HG02678 (cell line): ENCODE results near the gene TAS2R30.
A peak's percentile ranks its signal among the peaks of the same experiment; 100 is the strongest.

Experiments used
- ATAC-seq: cut with Tn5 transposase; IDR thresholded peaks from one replicate; pipeline ENCODE4 v1.9.1; 2021; ENCODE audit warnings: mild to moderate bottlenecking, moderate library complexity; ENCODE audit not compliant: unreplicated experiment

TAS2R30 gene, protein sequence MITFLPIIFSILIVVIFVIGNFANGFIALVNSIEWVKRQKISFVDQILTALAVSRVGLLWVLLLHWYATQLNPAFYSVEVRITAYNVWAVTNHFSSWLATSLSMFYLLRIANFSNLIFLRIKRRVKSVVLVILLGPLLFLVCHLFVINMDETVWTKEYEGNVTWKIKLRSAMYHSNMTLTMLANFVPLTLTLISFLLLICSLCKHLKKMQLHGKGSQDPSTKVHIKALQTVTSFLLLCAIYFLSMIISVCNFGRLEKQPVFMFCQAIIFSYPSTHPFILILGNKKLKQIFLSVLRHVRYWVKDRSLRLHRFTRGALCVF

GRCh38 chr12:11134305-11134704, at the start of gene TAS2R30:
TAS2R30 (minus strand) TSS chr12:11134644; CDS start chr12:11134244, 400 bp downstream.
- no peak for ATAC-seq

GRCh38 chr12:11183011-11183410, 48.6 kb upstream of the TAS2R30 start:
- no peak for ATAC-seq

GRCh38 chr12:11182529-11182928, 48.1 kb upstream of the TAS2R30 start:
- ATAC-seq, result no peak

GRCh38 chr12:11178250-11178649, 43.8 kb upstream of the TAS2R30 start:
- ATAC-seq, result no peak

DNA sequence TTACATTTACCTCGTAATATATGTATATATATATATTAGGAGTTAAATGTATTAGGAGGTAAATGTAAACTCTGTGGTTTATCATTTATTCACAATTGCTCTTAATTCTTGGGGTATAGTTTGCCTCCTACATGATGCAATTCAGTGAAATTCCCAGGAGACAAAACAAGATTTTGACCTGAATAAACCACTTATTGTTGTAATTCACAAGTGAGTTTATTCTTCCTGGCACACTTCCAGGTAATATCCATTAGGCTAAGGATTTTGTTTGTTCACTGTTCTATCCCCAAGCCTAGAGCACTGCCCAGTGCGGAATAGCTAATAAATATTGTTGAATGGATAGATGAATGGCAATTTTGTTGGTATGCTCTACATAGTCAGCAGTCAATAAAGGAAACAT, 39.6 kb upstream of the TAS2R30 start:
- no peak for ATAC-seq

- no peak for ATAC-seq
Measured at GRCh38 chr12:11171969-11172675, 37.7 kb upstream of the TAS2R30 start.

GRCh38 chr12:11171145-11171968, 36.9 kb upstream of the TAS2R30 start, which contains the start of gene SMIM10L1:
SMIM10L1 (plus strand) TSS chr12:11171194; CDS start chr12:11171357, 163 bp downstream.
- peak; percentile 97 for ATAC-seq

DNA sequence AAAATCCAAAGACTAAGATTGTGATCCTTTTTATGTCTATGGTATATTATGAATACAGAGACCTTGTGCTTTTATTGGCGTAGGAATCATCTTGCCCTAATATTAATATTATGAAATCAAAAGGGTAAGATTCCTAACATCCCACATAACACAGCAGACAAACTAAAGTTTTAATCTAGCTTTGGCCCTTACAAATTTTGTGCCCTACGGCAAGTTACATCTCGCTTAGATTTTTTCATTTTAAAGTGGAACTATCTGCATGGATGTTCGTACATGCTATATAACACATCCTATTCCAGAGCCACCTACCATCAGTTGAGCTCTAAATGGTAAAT, 36.3 kb upstream of the TAS2R30 start:
- no peak for ATAC-seq

DNA sequence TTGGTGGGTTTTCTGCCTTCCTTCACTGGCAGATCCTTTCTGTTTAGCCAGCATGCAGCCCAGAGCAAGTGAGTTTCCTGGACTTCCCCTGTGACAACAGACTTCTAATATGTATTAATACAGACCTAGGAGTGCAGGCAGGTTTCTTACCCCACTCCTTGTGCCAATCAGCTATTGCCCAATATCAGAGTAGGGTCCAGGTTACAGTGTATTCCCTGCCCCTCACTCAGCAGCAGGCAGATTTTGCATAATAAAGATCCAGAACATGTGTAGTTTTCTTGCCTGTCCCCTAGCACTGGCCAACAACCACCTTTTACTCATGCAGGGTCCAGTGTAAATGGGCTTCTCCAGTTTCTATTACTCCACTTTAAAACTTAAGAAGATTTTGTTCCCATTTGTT, 31.9 kb upstream of the TAS2R30 start:
- ATAC-seq, result no peak

- no peak for ATAC-seq
Measured at GRCh38 chr12:11164384-11164783, 29.9 kb upstream of the TAS2R30 start.

DNA sequence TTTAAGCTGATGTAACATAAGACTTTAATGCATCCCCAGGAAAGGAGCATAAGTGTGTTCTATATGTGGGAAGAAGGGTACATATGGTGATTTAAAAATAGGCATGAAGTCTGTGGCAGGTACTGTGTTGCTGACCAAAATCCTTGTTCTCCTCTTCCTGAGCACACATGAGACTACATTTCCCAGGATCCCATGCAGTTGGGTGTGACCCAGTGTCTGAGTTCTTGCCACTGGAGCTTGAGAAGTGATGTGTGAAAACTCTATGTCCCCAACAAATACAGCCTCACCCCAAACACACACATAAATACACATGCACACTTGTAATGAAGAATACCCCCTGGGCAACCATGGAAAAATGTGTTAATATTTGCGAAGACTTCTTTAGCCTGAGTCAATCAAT, 28.1 kb upstream of the TAS2R30 start:
- no peak for ATAC-seq

- ATAC-seq, result no peak
Measured at GRCh38 chr12:11158885-11159444, 24.5 kb upstream of the TAS2R30 start.

DNA sequence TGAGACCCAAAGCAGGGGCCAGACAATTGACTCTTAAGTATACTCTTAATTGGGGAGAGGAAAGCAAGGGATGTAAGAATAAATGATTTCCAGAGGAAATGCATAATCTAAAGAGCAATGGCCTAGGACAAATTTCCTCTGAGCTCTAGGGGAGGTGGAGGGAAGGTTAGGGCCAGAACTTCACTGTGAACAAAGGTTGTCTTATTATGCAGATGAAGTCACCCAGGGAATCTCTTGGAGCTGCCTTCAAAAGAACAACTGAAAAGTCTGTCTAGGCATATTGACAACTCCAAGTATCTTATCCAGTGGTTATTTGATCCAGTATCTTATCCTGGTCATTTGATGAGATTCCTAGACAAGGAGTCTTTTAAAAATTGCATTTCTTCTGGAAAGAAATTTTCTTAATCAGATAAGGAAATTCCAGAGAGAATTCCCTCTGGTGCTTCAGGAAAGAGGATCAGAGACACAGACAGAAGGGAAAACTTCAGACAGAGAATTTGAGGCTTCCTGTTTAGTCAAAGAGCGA, 20.0 kb upstream of the TAS2R30 start:
- no peak for ATAC-seq

GRCh38 chr12:11152725-11153124, 18.3 kb upstream of the TAS2R30 start:
- ATAC-seq, result no peak

GRCh38 chr12:11150832-11151231, 16.4 kb upstream of the TAS2R30 start:
- peak; percentile 52 for ATAC-seq

GRCh38 chr12:11147420-11147819, 13.0 kb upstream of the TAS2R30 start:
- no peak for ATAC-seq

DNA sequence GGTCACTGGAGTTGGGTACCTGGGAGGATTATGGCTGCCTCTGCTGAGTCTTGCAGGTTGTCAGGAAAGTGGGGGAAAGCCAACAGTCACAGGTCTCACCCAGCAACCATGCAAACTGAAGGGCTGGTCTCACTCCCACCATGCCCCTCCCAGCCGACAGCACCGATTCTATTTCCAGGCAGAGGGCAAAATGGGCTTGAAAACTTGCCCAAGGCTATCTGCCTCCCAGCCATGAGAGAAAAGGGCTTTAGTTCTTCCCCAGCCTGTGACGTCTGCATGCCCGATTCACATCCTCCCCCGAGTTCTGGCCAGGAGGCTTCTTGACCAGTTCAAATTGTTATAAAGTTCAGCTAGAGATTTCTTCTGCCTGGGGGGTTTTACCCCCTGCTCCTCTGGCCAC, 9.9 kb upstream of the TAS2R30 start:
- ATAC-seq, result no peak

GRCh38 chr12:11143352-11143751, 8.9 kb upstream of the TAS2R30 start:
- no peak for ATAC-seq

GRCh38 chr12:11136075-11136474, 1.6 kb upstream of the TAS2R30 start:
- no peak for ATAC-seq

DNA sequence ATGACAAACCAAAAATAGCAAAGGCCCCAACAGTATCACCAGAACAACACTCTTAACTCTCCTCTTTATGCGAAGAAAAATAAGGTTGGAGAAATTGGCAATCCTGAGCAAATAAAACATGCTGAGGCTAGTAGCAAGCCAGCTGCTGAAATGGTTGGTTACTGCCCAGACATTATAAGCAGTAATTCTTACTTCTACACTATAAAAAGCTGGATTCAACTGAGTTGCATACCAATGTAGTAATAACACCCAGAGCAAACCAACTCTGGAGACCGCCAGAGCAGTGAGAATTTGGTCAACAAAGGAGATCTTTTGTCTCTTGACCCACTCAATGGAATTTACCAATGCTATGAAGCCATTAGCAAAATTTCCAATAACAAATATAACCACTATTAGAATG, 628 bp downstream of the TAS2R30 start:
- ATAC-seq, result no peak

GRCh38 chr12:11133162-11133561, 1.3 kb downstream of the TAS2R30 start:
- ATAC-seq, result no peak
